Measurements from ENCODE around the gene LRRTM4. TPM values are rescaled to one million over a fixed set of nuclear protein-coding genes. Genes with fewer than 3 reads are reported as not detected.
"Not testable (repeated sequence)": the region's sequence is repeated elsewhere in the genome, so short reads cannot be mapped to it uniquely, and the experiment has no call there.

LRRTM4 gene
- total RNA-seq, 1 experiment from 2014 or later, result 0.13 TPM

- intact Hi-C loops (cut with micrococcal nuclease; ENCODE audit: unreplicated experiment), result no loop called here
- Histone ChIP-seq H3K4me3 (ENCODE audit: low read depth, low read length, poor library complexity, severe bottlenecking) (no peak overlapping the region), H3K9me3 (ENCODE audit: low read depth, low read length, poor library complexity, severe bottlenecking) (no peaks in the 10 kb centered on the region), H3K36me3 (ENCODE audit: insufficient read depth, low read length, poor library complexity, severe bottlenecking) (no peaks in the 10 kb centered on the region), H3K4me1 (ENCODE audit: insufficient read depth, low read length, poor library complexity, severe bottlenecking) (no peaks in the 10 kb centered on the region), H3K27ac (ENCODE audit: low read depth, low read length, poor library complexity, severe bottlenecking) (no peak overlapping the region), H3K27me3 (replicated peaks; ENCODE audit: insufficient read depth, low read depth, low read length, poor library complexity) (no peaks in the 10 kb centered on the region)
- ChIA-PET POLR2A (ENCODE audit: low non-redundant PET) (no interaction called here), CTCF (no interaction called here)
- BruUV-seq (replicated peaks), result no TSS peak
- no peak for TF ChIP-seq EZH2 (IDR thresholded peaks at IDR 0.05; ENCODE audit: borderline replicate concordance, low read depth, low read length, poor library complexity, severe bottlenecking)
- TF ChIP-seq, protein P1, sequence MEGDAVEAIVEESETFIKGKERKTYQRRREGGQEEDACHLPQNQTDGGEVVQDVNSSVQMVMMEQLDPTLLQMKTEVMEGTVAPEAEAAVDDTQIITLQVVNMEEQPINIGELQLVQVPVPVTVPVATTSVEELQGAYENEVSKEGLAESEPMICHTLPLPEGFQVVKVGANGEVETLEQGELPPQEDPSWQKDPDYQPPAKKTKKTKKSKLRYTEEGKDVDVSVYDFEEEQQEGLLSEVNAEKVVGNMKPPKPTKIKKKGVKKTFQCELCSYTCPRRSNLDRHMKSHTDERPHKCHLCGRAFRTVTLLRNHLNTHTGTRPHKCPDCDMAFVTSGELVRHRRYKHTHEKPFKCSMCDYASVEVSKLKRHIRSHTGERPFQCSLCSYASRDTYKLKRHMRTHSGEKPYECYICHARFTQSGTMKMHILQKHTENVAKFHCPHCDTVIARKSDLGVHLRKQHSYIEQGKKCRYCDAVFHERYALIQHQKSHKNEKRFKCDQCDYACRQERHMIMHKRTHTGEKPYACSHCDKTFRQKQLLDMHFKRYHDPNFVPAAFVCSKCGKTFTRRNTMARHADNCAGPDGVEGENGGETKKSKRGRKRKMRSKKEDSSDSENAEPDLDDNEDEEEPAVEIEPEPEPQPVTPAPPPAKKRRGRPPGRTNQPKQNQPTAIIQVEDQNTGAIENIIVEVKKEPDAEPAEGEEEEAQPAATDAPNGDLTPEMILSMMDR (conservative IDR thresholded peaks at IDR 0.05; ENCODE audit: low read depth, low read length), result no peak
- no peak for DNase-seq (ENCODE audit: low spot score)
Observed at GRCh38 chr2:77102927-77103326, 419.2 kb downstream of the LRRTM4 start.

- no peak overlapping the region for H3K27ac ChIP-seq (ENCODE audit: low read depth, low read length, poor library complexity, severe bottlenecking)
- intact Hi-C loops (cut with micrococcal nuclease; ENCODE audit: unreplicated experiment), result no loop called here
- ChIA-PET POLR2A (ENCODE audit: low non-redundant PET) (no interaction called here), CTCF (no interaction called here)
- no peaks in the 10 kb centered on the region for H3K4me1 ChIP-seq (ENCODE audit: insufficient read depth, low read length, poor library complexity, severe bottlenecking)
- H3K4me3 ChIP-seq (ENCODE audit: low read depth, low read length, poor library complexity, severe bottlenecking), result no peak overlapping the region
- BruUV-seq (replicated peaks), result no TSS peak
- TF ChIP-seq EZH2 (IDR thresholded peaks at IDR 0.05; ENCODE audit: borderline replicate concordance, low read depth, low read length, poor library complexity, severe bottlenecking), result no peak
- TF ChIP-seq, protein P1 (conservative IDR thresholded peaks at IDR 0.05; ENCODE audit: low read depth, low read length), result no peak
- no peaks in the 10 kb centered on the region for H3K27me3 ChIP-seq (replicated peaks; ENCODE audit: insufficient read depth, low read depth, low read length, poor library complexity)
- no peaks in the 10 kb centered on the region for H3K9me3 ChIP-seq (ENCODE audit: low read depth, low read length, poor library complexity, severe bottlenecking)
- DNase-seq (ENCODE audit: low spot score), result no peak
- H3K36me3 ChIP-seq (ENCODE audit: insufficient read depth, low read length, poor library complexity, severe bottlenecking), result no peaks in the 10 kb centered on the region
Observed at GRCh38 chr2:77101796-77102452, 420.3 kb downstream of the LRRTM4 start.

DNA sequence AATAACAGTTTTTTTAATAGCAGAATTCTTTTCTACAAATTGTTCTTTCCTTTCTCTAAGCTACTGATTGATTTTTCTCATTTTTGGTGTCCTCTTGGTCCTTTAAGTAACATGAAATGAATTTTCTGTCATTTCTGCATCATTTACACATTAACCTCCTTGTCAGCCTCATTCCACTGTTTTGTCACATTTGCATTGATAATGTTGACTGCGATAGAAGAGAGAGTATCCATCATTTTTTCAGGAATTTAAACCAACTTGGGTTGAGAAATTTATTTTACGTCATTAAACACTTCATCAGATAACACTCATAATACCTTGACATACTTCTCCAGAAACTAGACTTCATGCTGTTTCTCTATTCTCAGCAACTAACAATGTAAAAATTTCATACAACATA is 422.2 kb downstream of the LRRTM4 start:
- Histone ChIP-seq H3K4me1 (ENCODE audit: insufficient read depth, low read length, poor library complexity, severe bottlenecking) (no peaks in the 10 kb centered on the region), H3K27ac (ENCODE audit: low read depth, low read length, poor library complexity, severe bottlenecking) (no peak overlapping the region), H3K27me3 (replicated peaks; ENCODE audit: insufficient read depth, low read depth, low read length, poor library complexity) (no peaks in the 10 kb centered on the region), H3K4me3 (ENCODE audit: low read depth, low read length, poor library complexity, severe bottlenecking) (no peak overlapping the region), H3K36me3 (ENCODE audit: insufficient read depth, low read length, poor library complexity, severe bottlenecking) (no peaks in the 10 kb centered on the region), H3K9me3 (ENCODE audit: low read depth, low read length, poor library complexity, severe bottlenecking) (no peaks in the 10 kb centered on the region)
- CTCF ChIA-PET, result no interaction called here
- POLR2A ChIA-PET (ENCODE audit: low non-redundant PET), result no interaction called here
- BruUV-seq (replicated peaks), result no TSS peak
- DNase-seq (ENCODE audit: low spot score), result no peak
- intact Hi-C loops (cut with micrococcal nuclease; ENCODE audit: unreplicated experiment), result no loop called here
- no peak for TF ChIP-seq EZH2 (IDR thresholded peaks at IDR 0.05; ENCODE audit: borderline replicate concordance, low read depth, low read length, poor library complexity, severe bottlenecking)
- TF ChIP-seq, protein P1 (conservative IDR thresholded peaks at IDR 0.05; ENCODE audit: low read depth, low read length), result no peak

DNA sequence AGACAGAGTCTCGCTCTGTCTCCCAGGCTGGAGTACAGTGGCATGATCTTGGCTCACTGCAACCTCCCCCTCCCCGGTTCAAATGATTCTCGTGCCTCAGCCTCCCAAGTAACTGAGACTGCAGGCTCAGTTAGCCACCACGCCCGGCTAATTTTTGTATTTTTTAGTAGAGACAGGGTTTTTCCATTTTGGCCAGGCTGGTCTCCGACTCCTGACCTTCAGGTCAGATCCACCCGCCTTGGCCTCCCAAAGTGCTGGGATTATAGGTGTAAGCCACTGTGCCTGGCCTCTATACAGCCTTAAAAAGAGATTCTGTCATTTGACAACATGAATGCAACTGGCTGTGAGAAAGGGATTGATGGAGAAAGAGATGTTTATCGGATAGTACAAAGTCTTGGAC is 426.7 kb downstream of the LRRTM4 start:
- H3K4me3 ChIP-seq (ENCODE audit: low read depth, low read length, poor library complexity, severe bottlenecking); intact Hi-C loops (cut with micrococcal nuclease; ENCODE audit: unreplicated experiment); H3K36me3 ChIP-seq (ENCODE audit: insufficient read depth, low read length, poor library complexity, severe bottlenecking): not testable (repeated sequence)

More for the DNA sequence above, 426.7 kb downstream of the LRRTM4 start:
- DNase-seq (ENCODE audit: low spot score); POLR2A ChIA-PET (ENCODE audit: low non-redundant PET); BruUV-seq (replicated peaks); H3K27me3 ChIP-seq (replicated peaks; ENCODE audit: insufficient read depth, low read depth, low read length, poor library complexity); CTCF ChIA-PET; H3K9me3 ChIP-seq (ENCODE audit: low read depth, low read length, poor library complexity, severe bottlenecking); H3K4me1 ChIP-seq (ENCODE audit: insufficient read depth, low read length, poor library complexity, severe bottlenecking); H3K27ac ChIP-seq (ENCODE audit: low read depth, low read length, poor library complexity, severe bottlenecking): not testable (repeated sequence)

Data from A673 (cell line).